ENCODE results near the gene CFAP69. TPM values are rescaled to one million over a fixed set of nuclear protein-coding genes. Genes with fewer than 3 reads are reported as not detected.

The CFAP69 gene
- total RNA-seq, 4 donors from 2014 or later, result 1.3 to 9.8 (median 4.7) TPM

DNA sequence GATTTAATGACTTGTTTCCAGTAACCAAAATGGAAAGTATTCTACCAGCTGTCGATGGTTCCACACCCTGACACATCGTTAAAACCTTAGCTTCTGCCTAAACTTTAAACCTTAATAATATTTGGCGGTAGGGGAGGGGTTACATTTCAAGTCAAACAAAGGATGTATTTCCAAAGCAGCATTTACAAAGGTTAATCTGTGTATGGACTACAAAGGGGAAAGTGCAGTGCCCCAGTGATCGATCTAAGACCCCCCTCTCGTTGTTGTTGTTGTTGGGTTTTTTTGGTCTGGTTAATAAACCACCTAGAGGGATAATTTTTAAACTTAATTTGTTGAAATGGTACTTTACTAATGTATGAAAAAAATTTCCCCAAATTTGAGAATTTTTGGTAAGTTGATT, 34.5 kb upstream of the CFAP69 start:
- Histone ChIP-seq H3K36me3 (no peaks in the 10 kb centered on the region), H3K4me1 (peaks cover 22% of the 10 kb centered on the region), H3K27me3 (no peaks in the 10 kb centered on the region), H3K4me3 (no peak overlapping the region), H3K9me3 (no peaks in the 10 kb centered on the region), H3K27ac (peak overlapping the region; percentile 71)
- 74% methylated on average over 5 of the region's 5 CpGs for WGBS
- no peak for DNase-seq (ENCODE audit: low spot score in 2 of 2)
- TF ChIP-seq EP300 (IDR thresholded peaks at IDR 0.05), result no peak
- TF ChIP-seq, protein P1, sequence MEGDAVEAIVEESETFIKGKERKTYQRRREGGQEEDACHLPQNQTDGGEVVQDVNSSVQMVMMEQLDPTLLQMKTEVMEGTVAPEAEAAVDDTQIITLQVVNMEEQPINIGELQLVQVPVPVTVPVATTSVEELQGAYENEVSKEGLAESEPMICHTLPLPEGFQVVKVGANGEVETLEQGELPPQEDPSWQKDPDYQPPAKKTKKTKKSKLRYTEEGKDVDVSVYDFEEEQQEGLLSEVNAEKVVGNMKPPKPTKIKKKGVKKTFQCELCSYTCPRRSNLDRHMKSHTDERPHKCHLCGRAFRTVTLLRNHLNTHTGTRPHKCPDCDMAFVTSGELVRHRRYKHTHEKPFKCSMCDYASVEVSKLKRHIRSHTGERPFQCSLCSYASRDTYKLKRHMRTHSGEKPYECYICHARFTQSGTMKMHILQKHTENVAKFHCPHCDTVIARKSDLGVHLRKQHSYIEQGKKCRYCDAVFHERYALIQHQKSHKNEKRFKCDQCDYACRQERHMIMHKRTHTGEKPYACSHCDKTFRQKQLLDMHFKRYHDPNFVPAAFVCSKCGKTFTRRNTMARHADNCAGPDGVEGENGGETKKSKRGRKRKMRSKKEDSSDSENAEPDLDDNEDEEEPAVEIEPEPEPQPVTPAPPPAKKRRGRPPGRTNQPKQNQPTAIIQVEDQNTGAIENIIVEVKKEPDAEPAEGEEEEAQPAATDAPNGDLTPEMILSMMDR (IDR thresholded peaks at IDR 0.05), result no peak
- TF ChIP-seq POLR2AphosphoS5 (IDR thresholded peaks at IDR 0.05), result no peak
- no peak for TF ChIP-seq POLR2A (IDR thresholded peaks at IDR 0.05)

DNA sequence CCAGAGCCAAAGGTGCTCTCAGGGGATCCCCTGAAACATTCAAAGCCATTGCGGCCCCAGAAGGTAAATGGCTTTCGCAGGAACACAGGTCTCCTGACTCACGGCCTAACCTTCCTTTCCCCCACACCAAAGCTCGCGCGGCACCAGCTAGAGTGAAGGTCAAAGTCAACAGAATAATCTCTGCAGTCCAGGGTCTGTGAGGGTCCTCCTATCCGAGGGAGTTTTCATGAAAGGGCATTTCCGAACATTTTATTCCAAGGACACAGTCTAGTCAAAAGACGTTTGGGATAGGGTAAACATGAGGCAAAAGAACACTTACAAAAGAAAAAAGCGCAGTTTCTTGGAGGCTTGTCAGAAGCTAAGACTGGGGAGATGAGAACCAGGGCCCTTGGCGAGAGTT, 34.0 kb upstream of the CFAP69 start:
- H3K27me3 ChIP-seq, result no peaks in the 10 kb centered on the region
- no peaks in the 10 kb centered on the region for H3K9me3 ChIP-seq
- 37% methylated on average over 11 of the region's 11 CpGs for WGBS
- H3K36me3 ChIP-seq, result no peaks in the 10 kb centered on the region
- peaks cover 22% of the 10 kb centered on the region for H3K4me1 ChIP-seq
- H3K27ac ChIP-seq, result peak overlapping the region; percentile 71
- DNase-seq (ENCODE audit: low spot score in 2 of 2), result no peak
- TF ChIP-seq EP300 (IDR thresholded peaks at IDR 0.05), result no peak
- TF ChIP-seq POLR2A (IDR thresholded peaks at IDR 0.05), result no peak
- TF ChIP-seq, protein P1 (IDR thresholded peaks at IDR 0.05), result no peak
- no peak for TF ChIP-seq POLR2AphosphoS5 (IDR thresholded peaks at IDR 0.05)
- peak overlapping the region; percentile 73 for H3K4me3 ChIP-seq

DNA sequence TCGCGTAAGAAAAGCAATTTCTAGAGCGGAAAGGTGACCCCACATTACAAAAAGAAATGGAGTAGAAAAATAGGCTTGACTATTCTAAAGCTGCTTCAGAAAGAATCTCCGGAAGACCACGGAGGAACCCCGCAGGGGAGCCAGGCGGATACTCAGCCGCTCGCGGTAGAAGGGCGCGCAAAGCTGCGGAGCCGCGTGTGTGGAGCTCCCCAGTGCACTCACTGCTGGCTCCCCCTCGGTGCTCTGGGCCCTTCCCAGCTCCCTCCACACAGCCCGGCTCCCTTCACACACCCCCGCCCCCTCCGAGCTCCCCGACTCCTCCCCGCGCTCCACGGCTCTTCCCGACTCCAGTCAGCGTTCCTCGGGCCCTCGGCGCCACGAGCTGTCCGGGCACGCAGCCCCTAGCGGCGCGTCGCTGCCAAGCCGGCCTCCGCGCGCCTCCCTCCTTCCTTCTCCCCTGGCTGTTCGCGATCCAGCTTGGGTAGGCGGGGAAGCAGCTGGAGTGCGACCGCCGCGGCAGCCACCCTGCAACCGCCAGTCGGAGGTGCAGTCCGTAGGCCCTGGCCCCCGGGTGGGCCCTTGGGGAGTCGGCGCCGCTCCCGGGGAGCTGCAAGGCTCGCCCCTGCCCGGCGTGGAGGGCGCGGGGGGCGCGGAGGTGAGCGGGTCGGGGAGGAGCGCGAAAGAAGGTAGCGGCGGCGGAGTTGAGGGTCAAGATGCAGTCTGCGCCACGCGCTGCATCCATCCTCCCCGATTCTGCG, 33.4 kb upstream of the CFAP69 start, which contains the start of gene STEAP2:
Gene STEAP2 (plus strand): TSS at position 350 of the 758 bp plus-strand sequence. CDS start 13,343 bp downstream, outside the sequence.
- H3K27me3 ChIP-seq, result no peaks in the 10 kb centered on the region
- TF ChIP-seq POLR2AphosphoS5 (IDR thresholded peaks at IDR 0.05) (peak in 1 of 3 donors; percentile 20), POLR2A (IDR thresholded peaks at IDR 0.05) (peak in 1 of 2 donors; percentile 29), EP300 (IDR thresholded peaks at IDR 0.05) (no peak)
- TF ChIP-seq, protein P1 (IDR thresholded peaks at IDR 0.05), result peak; percentile 17 to 73
- DNase-seq (ENCODE audit: low spot score in 2 of 2), result peak; percentile 93 to 94
- H3K9me3 ChIP-seq, result no peaks in the 10 kb centered on the region
- peaks cover 22% of the 10 kb centered on the region for H3K4me1 ChIP-seq
- no peaks in the 10 kb centered on the region for H3K36me3 ChIP-seq
- H3K27ac ChIP-seq, result peak within 1 kb of the TSS; percentile 74
- H3K4me3 ChIP-seq, result peak within 1 kb of the TSS; percentile 73
- WGBS, result 2% methylated on average over 29 of the region's 73 CpGs

DNA sequence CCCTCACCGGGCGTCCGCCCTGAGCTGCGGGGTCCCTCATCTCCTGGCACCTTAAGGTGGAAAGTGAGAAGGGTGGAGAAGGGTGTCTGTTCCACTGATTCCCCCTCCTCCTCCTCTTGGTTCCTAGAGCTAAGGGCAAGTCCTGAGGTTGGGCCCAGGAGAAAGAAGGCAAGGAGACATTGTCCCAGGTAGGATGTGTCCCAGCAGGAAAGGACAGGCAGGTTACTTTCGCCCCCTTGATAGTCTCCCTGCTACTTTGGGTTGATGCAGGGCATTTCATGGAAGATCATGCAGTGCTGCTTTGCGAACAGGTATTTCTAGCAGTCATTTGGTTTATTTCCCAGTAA, 32.9 kb upstream of the CFAP69 start:
- Histone ChIP-seq H3K4me3 (peak overlapping the region; percentile 73), H3K27me3 (no peaks in the 10 kb centered on the region), H3K4me1 (peaks cover 22% of the 10 kb centered on the region), H3K27ac (peak overlapping the region; percentile 74), H3K36me3 (no peaks in the 10 kb centered on the region), H3K9me3 (no peaks in the 10 kb centered on the region)
- TF ChIP-seq POLR2A (IDR thresholded peaks at IDR 0.05), result no peak
- TF ChIP-seq POLR2AphosphoS5 (IDR thresholded peaks at IDR 0.05), result no peak
- TF ChIP-seq, protein P1 (IDR thresholded peaks at IDR 0.05), result no peak
- no peak for DNase-seq (ENCODE audit: low spot score in 2 of 2)
- WGBS, result 26% methylated on average over 3 of the region's 6 CpGs

DNA sequence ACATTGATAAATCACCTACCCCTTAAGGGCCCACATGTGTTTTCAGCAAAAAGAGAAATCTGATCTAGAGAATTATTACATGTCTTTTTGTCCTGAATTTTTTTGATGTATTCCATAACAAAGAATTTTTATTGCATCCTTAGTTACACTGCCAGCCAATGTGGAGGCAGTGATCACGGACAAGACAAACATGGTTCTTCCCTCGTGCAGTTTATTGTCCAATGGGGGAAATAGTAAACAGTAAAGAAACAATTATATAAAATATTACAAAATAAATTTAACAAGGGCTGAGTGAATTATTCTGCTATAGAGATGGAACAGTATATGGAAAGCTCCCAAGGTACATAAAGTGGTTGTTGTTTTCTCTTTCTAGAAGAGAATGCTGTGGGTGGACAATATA, 31.5 kb upstream of the CFAP69 start:
- Histone ChIP-seq H3K27me3 (no peaks in the 10 kb centered on the region), H3K27ac (no peak overlapping the region), H3K4me1 (peaks cover 22% of the 10 kb centered on the region), H3K4me3 (no peak overlapping the region), H3K36me3 (no peaks in the 10 kb centered on the region), H3K9me3 (no peaks in the 10 kb centered on the region)
- no peak for TF ChIP-seq POLR2AphosphoS5 (IDR thresholded peaks at IDR 0.05)
- TF ChIP-seq POLR2A (IDR thresholded peaks at IDR 0.05), result no peak
- no peak for TF ChIP-seq EP300 (IDR thresholded peaks at IDR 0.05)
- TF ChIP-seq, protein P1 (IDR thresholded peaks at IDR 0.05), result no peak
- no peak for DNase-seq (ENCODE audit: low spot score in 2 of 2)
- 72% methylated on average over 2 of the region's 2 CpGs for WGBS
